GM18858 (cell line): Measurements from ENCODE around the gene FBP1.

Source experiments
- ATAC-seq: cut with Tn5 transposase; IDR thresholded peaks from one replicate; pipeline ENCODE4 v1.9.1; 2021; ENCODE audit not compliant: unreplicated experiment

FBP1 gene

DNA sequence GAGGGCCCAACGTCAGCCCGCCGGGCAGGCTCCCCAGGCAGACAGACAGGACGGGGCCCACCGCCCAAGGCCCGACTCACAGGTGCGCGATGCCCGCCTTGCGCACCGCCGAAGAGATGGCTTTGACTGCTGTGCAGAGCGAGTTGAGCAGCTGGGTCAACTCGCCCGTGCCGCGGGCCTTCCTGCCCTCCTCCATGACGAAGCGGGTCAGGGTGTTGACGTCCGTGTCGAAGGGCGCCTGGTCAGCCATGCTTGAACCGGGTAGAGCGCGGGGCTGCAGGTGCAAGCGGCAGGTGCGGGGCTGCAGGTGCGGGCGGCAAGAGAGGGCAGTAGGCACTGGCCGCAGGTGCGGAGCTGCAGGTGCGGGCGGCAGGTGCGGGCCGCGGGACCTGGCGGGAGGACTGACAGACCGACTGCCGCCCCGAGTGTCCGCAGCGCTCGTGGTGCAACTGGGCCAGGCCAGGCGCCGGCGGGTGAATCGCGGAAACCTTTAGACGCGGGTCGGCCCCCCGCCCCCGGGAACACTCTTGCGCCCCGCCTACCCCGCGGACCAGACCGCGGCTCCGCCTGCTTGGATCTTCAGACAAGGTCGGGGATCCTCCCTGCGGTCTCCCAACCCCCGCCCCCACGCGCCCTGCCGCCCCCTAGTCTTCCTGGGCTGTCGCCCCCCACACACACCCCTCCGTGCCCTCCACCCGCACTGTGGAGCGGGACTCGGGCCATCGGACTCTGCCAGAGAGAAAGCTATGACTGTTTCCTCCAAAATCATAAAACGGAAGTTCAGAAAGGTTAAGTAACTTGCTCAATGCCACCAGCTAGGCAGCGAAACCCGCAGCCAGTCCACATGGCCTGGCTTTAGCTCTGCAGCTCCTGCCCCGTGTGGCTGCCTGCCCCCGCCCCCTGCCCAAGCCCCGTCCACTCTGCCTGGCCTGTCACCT is at the start of gene FBP1:
TSS of gene FBP1 (minus strand) at position 458 of the 938 bp plus-strand sequence. CDS start at position 250, 208 bp downstream.
- peak; percentile 42 for ATAC-seq

DNA sequence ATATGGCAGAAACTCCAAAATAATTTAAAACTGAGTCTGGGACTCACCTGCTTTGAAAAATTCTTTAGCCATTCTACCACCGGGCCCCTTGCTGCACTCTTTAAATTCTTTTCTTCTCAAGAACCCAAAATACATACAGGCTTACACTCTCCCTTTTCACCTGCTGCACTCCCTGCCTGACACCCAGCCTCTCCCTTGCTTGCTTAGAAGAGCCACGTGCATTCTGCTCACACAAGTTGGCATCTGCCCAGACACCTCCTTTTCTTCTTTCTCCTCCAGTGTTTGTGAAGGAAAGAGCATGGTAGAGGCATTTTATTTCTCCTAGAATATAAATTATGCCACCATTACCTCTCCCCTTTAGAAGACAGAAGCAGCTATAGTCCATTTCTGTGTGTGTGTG is 48.1 kb upstream of the FBP1 start:
- no peak for ATAC-seq

DNA sequence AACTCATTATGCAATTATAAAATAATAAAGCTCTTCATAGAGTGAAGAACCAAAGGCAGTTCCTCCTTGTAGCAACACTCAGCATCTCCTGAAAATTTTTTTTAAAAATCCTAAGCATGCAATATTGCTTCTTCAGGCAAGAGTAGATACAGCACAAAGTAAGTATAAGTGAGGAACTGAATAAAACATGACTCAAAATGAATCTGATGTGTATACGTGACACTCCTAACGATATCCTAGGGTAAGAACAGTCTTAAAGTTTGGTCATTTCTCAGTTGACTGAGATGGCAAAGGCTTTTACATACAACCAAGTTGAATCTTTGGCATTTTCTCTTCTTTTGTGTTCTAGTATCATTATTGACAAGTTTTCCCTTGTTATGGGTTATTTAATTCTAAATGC is 46.0 kb upstream of the FBP1 start:
- ATAC-seq = no peak

DNA sequence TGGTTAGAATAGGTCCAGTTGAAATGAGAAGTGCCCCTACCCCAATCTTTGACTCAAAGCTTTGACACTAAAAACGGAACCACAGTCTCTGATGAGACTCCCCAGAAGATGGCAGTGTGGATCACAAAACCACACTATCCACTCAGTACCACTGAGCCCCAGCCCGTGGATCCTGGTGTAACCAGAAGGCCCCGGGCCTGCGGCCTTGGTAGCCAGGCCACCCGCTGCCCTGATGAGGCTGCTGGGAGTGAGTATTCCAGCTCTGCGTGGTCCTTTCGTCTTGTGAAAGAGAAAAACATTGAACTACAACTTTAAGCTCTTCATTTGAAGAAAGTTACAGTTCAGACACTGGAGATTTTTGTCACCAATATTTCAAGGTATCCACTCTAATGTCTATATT is 42.2 kb upstream of the FBP1 start:
- no peak for ATAC-seq

DNA sequence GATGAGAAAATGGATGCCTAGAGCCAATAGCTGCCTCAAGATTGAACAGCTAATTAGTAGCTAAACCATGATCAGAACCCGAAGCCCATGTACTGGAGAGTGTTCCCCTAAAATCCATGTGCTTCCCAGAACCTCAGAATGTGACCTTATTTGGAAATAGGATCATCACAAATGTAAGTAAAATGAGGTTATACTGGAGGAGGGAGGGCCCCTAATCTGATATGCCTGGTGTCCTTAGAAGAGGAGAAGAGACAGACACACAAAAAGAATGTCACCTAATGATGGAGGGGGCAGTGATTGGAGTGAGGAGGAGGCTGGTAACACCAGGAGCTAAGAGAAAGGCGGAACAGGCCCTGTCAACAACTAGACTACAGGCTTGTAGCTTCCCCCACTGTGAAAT is 41.3 kb upstream of the FBP1 start:
- no peak for ATAC-seq

DNA sequence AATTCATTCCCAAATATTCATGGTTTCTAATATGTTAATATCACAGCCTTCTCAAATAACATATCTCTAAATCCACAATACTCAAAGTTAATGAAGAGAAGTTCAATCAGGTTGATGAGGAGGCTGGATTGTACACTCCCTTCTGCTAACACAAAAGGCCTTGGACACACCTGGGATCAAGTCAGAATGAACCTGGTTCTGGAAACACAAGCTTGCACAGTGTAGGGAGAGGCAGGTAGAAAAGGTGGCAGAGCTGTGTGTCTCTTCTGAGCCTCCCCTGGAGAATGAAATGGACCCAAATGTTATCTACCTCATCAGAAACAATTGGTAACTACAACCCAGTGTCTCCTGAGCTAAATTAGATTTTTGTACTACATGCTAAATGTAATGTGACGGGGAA is 40.7 kb upstream of the FBP1 start:
- no peak for ATAC-seq

DNA sequence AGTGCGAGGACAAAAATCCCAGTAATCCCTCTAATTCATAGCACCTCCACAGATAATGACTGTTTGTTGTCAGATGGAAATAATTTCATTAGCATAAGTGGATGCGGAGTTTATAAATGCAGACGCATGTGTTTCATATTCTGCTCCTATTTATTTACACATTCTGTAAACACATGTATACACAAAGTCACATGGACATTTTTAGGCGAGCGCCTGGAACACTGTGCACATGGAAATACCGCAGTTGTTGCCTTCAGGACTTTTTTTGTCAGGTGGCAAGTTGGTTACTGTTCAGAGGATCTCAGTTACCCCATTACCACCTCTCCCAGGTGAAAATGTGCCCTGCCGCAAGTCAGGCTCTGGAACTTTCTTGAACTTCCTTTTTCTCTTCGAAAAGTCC is 40.3 kb upstream of the FBP1 start:
- no peak for ATAC-seq

DNA sequence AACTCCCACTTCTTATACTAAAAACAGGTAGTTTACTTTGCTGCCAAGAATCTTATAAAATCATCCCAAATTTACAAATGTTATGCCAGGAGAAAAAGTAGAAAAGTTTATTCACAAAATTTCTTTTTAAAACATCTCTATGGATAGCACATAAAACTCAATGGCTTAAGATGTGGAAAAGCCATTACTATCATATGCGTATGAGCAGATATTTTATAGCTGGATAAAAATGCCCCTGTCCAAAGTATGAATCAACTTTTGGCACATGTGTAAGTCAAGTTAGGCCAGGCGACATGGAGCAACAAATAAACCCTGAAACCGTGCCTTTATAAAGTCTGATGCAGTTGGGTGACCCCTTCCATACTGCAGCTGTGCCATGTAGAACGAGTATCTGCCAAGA is 38.6 kb upstream of the FBP1 start:
- no peak for ATAC-seq

DNA sequence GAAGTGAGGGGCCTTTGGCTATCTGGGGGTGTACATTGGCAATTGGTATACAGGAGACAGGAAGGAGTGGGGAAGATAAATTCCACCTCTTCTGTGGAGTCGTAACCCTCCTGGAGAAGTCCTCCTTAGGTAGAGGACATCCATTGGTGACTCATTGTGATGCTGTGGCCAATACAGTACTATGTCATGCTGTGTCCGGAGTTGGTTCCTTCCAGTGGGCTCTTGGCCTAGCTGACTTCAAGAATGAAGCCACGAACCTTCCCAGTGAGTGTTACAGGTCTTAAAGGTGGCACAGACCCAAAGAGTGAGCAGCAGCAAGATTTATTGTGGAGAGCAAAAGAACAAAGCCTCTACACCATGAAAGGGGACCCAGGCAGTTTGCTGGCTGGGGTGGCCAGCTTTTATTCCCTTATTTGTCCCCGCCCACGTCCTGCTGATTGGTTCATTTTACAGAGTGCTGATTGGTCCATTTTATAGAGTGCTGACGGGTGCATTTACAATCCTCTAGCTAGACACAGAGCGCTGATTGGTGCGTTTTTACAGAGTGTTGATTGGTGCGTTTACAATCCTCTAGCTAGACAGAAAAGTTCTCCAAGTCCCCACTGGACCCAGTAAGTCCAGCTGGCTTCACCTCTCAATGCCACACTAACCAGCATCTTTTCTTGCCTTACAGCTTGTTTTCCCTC is 37.3 kb upstream of the FBP1 start:
- ATAC-seq = no peak

DNA sequence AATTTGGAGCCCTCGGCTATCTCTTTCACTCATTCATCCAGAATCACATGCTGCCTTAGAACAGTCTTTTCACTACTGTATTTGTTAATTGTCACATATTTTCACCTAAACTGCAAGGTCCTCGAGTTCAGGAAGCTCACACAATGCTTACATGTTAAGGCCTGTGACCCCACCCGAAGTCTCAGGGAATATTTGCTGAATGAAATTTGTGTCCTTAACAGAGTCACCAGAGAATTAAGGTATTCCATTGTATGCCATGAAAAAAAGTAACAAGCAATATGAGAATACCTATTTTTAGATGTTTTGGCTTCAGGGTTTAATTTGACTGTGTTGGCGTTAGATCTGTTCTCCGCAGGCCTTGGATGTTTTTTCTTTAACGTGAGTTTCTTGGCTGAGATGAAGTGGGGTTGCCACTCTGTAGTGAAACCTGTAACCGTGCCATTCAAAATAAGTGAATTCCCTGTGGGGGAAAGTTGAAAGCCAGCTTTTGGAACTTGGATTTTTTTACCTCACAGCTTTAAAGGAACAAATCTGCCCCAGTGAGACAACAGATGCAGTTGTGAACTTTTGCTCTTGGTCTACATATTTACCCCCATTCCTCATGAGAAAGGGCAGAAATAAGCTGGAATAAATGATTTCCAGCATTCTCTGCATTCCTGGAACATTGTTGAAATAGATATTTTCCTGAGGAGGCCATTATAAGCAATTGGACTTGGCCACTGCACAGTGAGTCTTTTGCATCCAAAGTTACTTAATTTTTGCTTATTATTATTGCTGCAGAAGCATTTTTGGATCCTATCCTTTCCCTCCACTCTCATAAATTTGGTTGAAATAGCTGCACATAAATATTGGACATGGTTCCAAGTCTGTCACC is 35.9 kb upstream of the FBP1 start:
- no peak for ATAC-seq

DNA sequence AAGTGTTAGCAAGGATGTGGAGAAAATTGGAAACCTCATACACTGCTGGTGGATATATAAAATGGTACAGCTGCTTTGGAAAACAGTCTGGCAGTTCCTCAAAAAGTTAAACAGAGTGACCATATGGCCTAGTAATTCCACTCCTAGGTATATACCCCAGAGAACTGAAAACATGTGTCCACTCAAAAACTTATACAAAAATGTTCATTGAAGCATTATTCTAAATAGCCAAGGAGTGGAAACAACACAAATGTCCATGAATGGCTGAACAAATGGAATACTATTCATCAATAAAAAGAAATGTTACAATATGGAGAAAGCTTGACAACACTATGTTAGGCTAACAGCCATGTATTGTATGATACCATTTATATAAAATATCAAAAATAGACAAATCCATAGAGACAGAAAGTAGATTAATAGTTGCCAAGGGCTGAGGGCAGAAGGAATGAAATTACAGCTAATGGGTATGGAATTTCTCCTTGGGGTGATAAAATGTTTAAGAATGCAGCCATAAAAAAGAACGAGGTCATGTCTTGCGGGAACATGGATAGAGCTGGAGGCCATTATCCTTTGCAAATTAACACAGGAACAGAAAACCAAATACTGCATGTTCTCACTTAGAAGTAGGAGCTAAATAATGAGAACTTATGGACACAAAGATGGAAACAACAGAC is 33.6 kb upstream of the FBP1 start:
- ATAC-seq = no peak

DNA sequence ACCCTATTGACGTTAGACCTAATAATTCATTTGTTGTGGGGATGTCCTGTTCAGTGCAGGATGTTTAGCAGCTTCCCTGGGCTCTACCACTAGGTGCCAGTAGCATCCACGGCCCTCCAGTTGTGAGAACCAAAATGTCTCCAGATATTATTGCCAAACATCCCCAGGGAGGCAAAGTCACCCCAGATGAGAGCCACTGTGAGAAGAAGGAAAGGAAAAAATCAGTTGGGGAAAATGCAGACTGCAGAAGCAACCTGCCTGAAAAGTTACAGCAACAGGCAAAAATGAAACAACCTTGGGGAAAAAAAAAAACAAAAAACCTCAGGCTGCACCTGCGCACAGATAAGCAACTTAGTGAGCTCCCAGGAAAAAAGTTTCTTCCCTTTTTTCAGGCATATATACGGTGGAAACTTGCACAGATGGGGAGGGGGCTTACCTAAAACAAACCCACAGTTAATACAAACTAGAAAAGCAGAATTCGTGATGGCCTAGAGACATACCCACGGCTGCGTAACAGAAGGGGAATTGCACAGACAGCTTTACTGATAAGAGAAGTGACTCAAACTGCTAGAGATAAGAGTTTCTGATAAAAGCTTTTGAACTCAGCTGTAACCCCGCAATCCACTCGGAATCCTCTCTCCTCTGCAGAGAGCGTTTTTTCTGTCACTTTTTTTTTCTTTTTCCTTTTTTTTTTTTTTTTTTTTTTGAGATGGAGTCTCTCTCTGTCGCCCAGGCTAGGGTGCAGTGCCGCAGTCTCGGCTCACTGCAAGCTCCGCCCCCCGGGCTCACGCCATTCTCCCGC is 29.8 kb upstream of the FBP1 start:
- ATAC-seq = no peak

DNA sequence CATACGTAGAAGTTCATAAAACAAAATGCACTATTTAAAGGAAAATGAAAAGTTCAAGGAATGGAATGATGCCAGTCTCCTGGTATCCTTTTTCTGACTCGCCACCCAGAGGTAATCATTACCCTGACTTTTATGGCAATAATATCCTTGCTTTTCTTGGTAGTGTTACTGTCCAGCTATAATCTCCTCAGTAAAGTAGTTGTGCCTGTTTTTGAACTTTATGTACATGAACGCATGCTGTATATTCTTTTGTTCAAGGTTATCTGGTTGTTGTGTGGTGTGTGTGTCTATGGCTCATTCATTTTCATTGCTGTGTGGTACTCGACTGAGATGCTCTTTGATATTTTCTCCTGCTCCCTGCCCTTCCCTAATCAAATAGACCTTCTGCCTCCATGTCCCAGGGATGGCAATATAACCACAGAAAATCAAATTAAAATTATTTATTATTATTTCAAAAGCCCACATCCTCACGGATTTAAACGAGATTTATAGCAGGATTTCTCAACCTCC is 29.2 kb upstream of the FBP1 start:
- no peak for ATAC-seq

DNA sequence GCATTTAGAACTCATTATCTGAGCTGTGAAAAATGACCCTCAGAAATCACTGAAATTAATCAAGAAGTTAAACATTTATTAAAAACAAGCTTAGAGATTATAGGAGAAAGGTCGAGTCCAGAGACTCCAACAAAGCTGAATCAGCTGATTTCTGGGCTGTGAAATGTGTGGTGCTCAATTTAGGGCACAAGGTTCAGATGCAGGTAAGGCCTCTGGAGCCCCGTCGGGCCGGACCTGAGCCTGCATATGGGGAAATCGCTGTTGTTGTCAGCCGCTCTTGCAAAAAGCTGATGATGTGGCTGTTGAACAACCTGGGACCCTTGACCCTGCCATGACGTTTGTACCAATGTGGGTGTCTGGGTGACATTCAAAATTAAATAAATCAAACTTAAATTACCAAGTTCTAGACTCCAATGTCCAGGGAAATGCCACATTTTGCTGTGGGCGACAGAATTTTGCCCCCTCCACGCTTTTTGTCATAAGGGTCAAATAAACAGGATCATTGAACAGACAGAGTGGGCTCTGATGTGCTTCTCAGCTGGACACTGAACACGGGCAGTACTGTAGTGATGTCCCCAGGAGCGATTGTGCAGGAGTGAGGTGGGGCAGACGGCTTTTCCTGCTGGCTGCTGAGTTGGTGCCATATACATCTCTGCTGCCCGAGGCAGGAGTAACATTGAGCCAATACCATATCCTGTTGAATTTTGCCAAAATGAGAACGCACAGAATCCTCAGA is 27.2 kb upstream of the FBP1 start:
- ATAC-seq = no peak

DNA sequence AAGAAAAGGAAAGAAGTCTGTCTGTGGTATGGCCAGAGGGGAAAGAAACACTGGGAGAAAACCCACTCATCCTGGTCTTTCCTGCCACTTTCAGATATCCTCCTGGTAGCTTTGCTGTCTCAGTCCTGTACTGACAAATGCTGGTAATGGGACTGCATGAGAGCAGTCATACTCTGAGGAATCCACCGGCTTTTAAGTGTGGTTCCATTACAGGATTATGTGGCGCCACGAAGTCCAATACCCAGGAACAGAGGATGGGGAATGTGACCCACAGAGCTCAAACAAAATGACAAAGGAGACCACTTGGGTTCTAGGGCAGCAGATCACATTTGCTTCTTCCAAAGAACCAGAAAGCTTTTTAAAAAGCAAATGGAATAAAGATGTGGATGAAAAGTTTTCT is 26.3 kb upstream of the FBP1 start:
- no peak for ATAC-seq

DNA sequence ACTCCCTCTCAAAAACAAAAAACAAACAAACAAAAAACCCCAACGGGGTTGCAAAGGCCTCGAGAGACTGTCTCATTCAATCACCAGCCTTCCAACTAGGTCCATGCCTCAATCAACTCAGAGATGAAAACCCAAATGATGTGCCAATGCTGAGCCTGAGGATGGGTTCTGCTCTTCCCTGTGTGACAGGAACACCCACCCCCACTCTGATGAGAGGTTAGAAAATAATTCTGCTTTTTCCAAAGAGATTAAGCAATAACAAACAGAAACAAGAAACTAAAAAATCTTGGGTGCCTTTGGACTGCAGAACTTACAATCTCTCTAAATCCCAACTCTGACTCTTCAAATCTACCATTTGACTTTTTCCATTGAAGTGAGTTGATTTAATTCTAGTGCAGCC is 25.5 kb upstream of the FBP1 start:
- no peak for ATAC-seq

DNA sequence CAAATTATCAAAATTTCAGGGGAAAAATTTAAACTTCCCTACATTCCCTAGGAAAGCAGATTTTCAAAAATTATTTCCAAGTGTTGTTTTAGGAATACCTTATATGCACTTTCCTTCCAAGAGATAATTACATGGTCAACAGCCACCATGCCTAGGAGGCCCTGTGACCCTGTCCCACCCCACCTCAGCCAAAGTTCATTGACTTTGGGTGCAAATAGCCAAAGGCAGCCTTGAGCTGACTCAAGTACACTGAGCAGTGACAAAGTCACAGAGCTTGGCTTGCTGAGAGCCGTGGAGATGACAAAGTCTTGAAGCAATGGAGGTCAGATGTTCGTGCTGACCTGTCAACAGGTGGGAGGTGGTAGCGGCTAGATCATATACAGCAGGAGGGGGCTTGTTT is 24.3 kb upstream of the FBP1 start:
- ATAC-seq = no peak

DNA sequence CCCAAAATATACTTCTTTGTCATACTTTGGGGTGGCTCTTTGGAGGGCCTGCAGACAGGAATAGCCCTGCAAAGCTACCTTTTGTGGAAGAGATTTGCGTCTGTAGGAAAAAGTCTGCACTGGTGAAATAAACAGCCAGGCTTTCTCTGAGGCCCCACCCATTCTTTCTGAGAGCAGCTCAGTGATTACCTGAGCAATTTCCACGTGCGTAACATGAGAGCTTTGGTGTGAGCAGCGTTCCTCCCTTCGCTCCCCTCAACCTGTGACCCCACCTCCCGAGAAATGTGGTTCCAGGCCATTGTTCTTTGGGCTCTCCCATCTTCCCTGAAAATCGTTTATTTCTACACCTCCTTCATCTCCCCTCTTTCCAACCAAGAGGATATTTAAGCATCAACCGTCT is 23.8 kb upstream of the FBP1 start:
- no peak for ATAC-seq

DNA sequence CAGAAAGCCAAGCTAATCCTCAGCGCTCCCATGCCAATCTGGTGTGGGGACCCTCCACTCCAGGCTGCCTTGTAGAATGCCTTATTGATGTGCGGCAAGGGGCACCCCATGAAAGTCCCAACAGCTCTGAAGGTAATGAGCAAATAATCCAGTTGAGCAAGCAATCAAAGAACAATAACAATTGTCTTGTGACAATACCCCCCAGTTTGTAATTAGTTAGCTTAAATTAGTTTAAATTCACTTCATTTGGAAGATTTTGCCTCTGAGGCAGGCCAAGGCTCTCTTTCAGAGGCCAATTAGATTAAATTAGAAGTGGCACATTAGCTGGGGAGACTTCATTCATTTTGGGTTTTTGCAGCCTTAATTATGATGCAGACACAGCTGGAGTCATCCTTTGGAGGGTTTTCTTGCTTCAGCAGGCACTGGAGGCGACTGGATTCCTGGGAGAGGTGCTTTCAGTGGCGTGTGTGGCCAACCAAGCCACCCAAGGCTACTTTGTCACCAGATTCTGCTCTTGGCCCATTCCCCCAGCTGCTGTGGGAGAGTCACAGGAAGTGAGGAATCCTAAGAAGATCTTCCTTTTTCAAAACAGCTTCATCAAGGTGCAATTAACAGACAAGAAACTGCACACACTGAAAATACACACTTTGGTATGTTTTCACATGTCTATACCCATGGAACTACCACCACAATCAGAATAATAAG is 17.9 kb upstream of the FBP1 start:
- no peak for ATAC-seq
